ENCODE data around the gene PLXNC1. TPM values are rescaled to one million over a fixed set of nuclear protein-coding genes. Genes with fewer than 3 reads are reported as not detected.

PLXNC1 gene
- polyA plus RNA-seq, 1 donor (not counting 4 experiments of a cell fraction or from before 2014, with no cell fraction given), result 0.17 TPM

- no peaks in the 10 kb centered on the region for H3K36me3 ChIP-seq (ENCODE audit: control insufficient read depth in 2 of 2, extremely low read depth in 1 of 2, insufficient read depth in 2 of 2, low read length in 2 of 2)
- no peaks in the 10 kb centered on the region for H3K79me2 ChIP-seq (ENCODE audit: control insufficient read depth, insufficient read depth, low read length)
- no peaks in the 10 kb centered on the region for H4K20me1 ChIP-seq (ENCODE audit: control insufficient read depth, extremely low read depth, insufficient read depth, low read length)
- FAIRE-seq (no peak), DNase-seq (ENCODE audit: low read depth, low spot score) (no peak)
- no peak overlapping the region for H3K4me3 ChIP-seq (ENCODE audit: control insufficient read depth in 2 of 3, extremely low read depth in 1 of 3, insufficient read depth in 2 of 3, low read depth in 1 of 3, low read length in 3 of 3)
- H3K27me3 ChIP-seq (ENCODE audit: control insufficient read depth, extremely low read depth, insufficient read depth, low read length), result peaks cover 3% of the 10 kb centered on the region
- dilution Hi-C loops (cut with MboI; ENCODE audit: extremely low pct_ligation_motif_present, low sequenced_read_pairs), result no loop called here
- H2AFZ ChIP-seq (ENCODE audit: control insufficient read depth, low read length), result no peak overlapping the region
- H3K9me1 ChIP-seq (ENCODE audit: control insufficient read depth, extremely low read depth, insufficient read depth, low read length), result no peaks in the 10 kb centered on the region
- no peaks in the 10 kb centered on the region for H3K9me3 ChIP-seq (ENCODE audit: control insufficient read depth, low read depth, low read length)
- TF ChIP-seq, protein P1, sequence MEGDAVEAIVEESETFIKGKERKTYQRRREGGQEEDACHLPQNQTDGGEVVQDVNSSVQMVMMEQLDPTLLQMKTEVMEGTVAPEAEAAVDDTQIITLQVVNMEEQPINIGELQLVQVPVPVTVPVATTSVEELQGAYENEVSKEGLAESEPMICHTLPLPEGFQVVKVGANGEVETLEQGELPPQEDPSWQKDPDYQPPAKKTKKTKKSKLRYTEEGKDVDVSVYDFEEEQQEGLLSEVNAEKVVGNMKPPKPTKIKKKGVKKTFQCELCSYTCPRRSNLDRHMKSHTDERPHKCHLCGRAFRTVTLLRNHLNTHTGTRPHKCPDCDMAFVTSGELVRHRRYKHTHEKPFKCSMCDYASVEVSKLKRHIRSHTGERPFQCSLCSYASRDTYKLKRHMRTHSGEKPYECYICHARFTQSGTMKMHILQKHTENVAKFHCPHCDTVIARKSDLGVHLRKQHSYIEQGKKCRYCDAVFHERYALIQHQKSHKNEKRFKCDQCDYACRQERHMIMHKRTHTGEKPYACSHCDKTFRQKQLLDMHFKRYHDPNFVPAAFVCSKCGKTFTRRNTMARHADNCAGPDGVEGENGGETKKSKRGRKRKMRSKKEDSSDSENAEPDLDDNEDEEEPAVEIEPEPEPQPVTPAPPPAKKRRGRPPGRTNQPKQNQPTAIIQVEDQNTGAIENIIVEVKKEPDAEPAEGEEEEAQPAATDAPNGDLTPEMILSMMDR (optimal IDR thresholded peaks at IDR 0.05 in 1 of 3, IDR thresholded peaks at IDR 0.05 in 1 of 3, conservative IDR thresholded peaks at IDR 0.05 in 1 of 3; ENCODE audit: extremely low read depth in 1 of 3, insufficient read depth in 2 of 3, low read length in 3 of 3), result no peak
- TF ChIP-seq EZH2 (IDR thresholded peaks at IDR 0.05; ENCODE audit: low read length), result no peak
- H3K9ac ChIP-seq (ENCODE audit: control insufficient read depth, extremely low read depth, insufficient read depth, low read length), result no peak overlapping the region
- no peaks in the 10 kb centered on the region for H3K4me1 ChIP-seq (ENCODE audit: control insufficient read depth, extremely low read depth, insufficient read depth, low read length)
- no peak overlapping the region for H3K27ac ChIP-seq (ENCODE audit: control insufficient read depth, insufficient read depth, low read length)
- H3K4me2 ChIP-seq (ENCODE audit: control insufficient read depth, extremely low read depth, insufficient read depth, low read depth, low read length), result no peak overlapping the region
These were observed 80.1 kb downstream of the PLXNC1 start for GRCh38 chr12:94228488-94228907.

- FAIRE-seq (no peak), DNase-seq (ENCODE audit: low read depth, low spot score) (no peak)
- no peaks in the 10 kb centered on the region for H3K9me1 ChIP-seq (ENCODE audit: control insufficient read depth, extremely low read depth, insufficient read depth, low read length)
- no peak overlapping the region for H3K4me3 ChIP-seq (ENCODE audit: control insufficient read depth in 2 of 3, extremely low read depth in 1 of 3, insufficient read depth in 2 of 3, low read depth in 1 of 3, low read length in 3 of 3)
- no peaks in the 10 kb centered on the region for H3K79me2 ChIP-seq (ENCODE audit: control insufficient read depth, insufficient read depth, low read length)
- no peak overlapping the region for H3K4me2 ChIP-seq (ENCODE audit: control insufficient read depth, extremely low read depth, insufficient read depth, low read depth, low read length)
- peaks cover 3% of the 10 kb centered on the region for H3K27me3 ChIP-seq (ENCODE audit: control insufficient read depth, extremely low read depth, insufficient read depth, low read length)
- H3K9me3 ChIP-seq (ENCODE audit: control insufficient read depth, low read depth, low read length), result no peaks in the 10 kb centered on the region
- H3K4me1 ChIP-seq (ENCODE audit: control insufficient read depth, extremely low read depth, insufficient read depth, low read length), result no peaks in the 10 kb centered on the region
- H3K9ac ChIP-seq (ENCODE audit: control insufficient read depth, extremely low read depth, insufficient read depth, low read length), result no peak overlapping the region
- no peak overlapping the region for H3K27ac ChIP-seq (ENCODE audit: control insufficient read depth, insufficient read depth, low read length)
- H4K20me1 ChIP-seq (ENCODE audit: control insufficient read depth, extremely low read depth, insufficient read depth, low read length), result no peaks in the 10 kb centered on the region
- no peak overlapping the region for H2AFZ ChIP-seq (ENCODE audit: control insufficient read depth, low read length)
- dilution Hi-C loops (cut with MboI; ENCODE audit: extremely low pct_ligation_motif_present, low sequenced_read_pairs), result no loop called here
- TF ChIP-seq, protein P1 (optimal IDR thresholded peaks at IDR 0.05 in 1 of 3, IDR thresholded peaks at IDR 0.05 in 1 of 3, conservative IDR thresholded peaks at IDR 0.05 in 1 of 3; ENCODE audit: extremely low read depth in 1 of 3, insufficient read depth in 2 of 3, low read length in 3 of 3), result no peak
- TF ChIP-seq EZH2 (IDR thresholded peaks at IDR 0.05; ENCODE audit: low read length), result no peak
- H3K36me3 ChIP-seq (ENCODE audit: control insufficient read depth in 2 of 2, extremely low read depth in 1 of 2, insufficient read depth in 2 of 2, low read length in 2 of 2), result no peaks in the 10 kb centered on the region
These were observed 81.5 kb downstream of the PLXNC1 start for GRCh38 chr12:94229902-94230301.
